Measurements from ENCODE around the gene DOP1A.

DOP1A gene, protein sequence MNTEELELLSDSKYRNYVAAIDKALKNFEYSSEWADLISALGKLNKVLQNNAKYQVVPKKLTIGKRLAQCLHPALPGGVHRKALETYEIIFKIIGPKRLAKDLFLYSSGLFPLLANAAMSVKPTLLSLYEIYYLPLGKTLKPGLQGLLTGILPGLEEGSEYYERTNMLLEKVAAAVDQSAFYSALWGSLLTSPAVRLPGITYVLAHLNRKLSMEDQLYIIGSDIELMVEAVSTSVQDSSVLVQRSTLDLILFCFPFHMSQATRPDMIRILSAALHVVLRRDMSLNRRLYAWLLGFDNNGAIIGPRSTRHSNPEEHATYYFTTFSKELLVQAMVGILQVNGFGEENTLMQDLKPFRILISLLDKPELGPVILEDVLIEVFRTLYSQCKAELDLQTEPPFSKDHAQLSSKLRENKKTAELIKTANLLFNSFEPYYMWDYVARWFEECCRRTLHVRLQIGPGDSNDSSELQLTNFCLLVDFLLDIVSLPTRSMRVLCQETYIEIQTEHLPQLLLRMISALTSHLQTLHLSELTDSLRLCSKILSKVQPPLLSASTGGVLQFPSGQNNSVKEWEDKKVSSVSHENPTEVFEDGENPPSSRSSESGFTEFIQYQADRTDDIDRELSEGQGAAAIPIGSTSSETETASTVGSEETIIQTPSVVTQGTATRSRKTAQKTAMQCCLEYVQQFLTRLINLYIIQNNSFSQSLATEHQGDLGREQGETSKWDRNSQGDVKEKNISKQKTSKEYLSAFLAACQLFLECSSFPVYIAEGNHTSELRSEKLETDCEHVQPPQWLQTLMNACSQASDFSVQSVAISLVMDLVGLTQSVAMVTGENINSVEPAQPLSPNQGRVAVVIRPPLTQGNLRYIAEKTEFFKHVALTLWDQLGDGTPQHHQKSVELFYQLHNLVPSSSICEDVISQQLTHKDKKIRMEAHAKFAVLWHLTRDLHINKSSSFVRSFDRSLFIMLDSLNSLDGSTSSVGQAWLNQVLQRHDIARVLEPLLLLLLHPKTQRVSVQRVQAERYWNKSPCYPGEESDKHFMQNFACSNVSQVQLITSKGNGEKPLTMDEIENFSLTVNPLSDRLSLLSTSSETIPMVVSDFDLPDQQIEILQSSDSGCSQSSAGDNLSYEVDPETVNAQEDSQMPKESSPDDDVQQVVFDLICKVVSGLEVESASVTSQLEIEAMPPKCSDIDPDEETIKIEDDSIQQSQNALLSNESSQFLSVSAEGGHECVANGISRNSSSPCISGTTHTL (N-terminal part only)

DNA sequence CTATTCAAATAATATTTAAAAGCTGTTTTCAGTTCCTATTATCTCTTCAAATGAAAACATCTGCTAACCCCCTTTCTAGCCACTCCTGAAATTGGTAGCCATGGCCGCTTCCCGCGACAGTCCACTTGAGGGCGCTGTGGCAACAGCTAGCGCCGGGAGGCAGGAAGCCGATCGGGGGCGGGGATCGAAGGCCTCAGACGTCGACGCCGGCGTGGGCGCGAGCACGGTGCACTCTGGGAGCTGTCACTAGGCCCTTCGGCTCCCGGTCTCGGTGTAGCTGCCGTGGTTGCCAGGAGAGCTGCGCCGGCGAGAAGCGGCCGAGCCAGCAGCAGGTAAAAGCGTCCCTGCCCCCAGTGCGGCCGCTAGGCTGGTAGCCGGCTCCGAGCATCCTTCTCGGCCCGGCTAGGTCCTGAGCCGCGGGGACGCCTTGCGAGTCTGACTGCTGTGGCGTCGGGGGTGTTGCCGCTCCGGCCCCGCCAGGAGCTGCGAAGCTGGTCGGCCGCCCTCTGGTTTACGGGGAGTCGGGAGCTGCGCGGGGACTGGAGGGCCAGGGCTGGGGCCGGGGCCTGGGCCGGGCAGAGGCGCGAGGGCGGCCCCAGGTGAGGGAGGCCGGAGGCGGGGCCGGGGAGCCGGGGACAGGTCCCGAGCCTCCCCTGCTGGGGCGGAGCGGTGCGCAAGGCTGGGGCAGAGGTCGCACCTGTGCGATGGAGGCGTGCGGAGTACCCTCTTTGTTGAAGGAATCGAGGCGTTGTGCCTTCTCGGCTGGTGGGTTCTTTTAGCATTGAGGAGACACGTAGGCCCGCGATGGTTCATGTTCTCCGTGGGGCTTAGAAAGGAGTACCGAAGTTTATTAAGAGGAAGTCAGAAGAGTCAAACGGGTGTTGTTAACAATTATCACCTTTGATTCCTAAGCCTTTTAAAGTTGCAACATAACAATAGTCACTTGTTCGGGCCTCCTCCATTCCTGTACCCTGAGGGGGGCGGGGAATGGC, at the start of gene DOP1A:
Gene DOP1A (plus strand): TSS at position 224 of the 992 bp plus-strand sequence. CDS start 29,307 bp downstream, outside the sequence.
- TF ChIP-seq, protein P1, sequence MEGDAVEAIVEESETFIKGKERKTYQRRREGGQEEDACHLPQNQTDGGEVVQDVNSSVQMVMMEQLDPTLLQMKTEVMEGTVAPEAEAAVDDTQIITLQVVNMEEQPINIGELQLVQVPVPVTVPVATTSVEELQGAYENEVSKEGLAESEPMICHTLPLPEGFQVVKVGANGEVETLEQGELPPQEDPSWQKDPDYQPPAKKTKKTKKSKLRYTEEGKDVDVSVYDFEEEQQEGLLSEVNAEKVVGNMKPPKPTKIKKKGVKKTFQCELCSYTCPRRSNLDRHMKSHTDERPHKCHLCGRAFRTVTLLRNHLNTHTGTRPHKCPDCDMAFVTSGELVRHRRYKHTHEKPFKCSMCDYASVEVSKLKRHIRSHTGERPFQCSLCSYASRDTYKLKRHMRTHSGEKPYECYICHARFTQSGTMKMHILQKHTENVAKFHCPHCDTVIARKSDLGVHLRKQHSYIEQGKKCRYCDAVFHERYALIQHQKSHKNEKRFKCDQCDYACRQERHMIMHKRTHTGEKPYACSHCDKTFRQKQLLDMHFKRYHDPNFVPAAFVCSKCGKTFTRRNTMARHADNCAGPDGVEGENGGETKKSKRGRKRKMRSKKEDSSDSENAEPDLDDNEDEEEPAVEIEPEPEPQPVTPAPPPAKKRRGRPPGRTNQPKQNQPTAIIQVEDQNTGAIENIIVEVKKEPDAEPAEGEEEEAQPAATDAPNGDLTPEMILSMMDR (IDR thresholded peaks at IDR 0.05; ENCODE audit: low read depth, low read length) = peak; percentile 99
- DNase-seq (ENCODE audit: extremely low read depth, low read depth) = peak; percentile 82

GRCh38 chr6:83019741-83020140, 47.7 kb upstream of the DOP1A start:
- DNase-seq (ENCODE audit: extremely low read depth, low read depth) = no peak
- TF ChIP-seq, protein P1 (IDR thresholded peaks at IDR 0.05; ENCODE audit: low read depth, low read length) = no peak

GRCh38 chr6:83031689-83032088, 35.8 kb upstream of the DOP1A start:
- TF ChIP-seq, protein P1 (IDR thresholded peaks at IDR 0.05; ENCODE audit: low read depth, low read length) = no peak
- no peak for DNase-seq (ENCODE audit: extremely low read depth, low read depth)

GRCh38 chr6:83038246-83038645, 29.2 kb upstream of the DOP1A start:
- no peak for DNase-seq (ENCODE audit: extremely low read depth, low read depth)
- TF ChIP-seq, protein P1 (IDR thresholded peaks at IDR 0.05; ENCODE audit: low read depth, low read length) = no peak

- TF ChIP-seq, protein P1 (IDR thresholded peaks at IDR 0.05; ENCODE audit: low read depth, low read length) = no peak
- DNase-seq (ENCODE audit: extremely low read depth, low read depth) = no peak
Measured at GRCh38 chr6:83042467-83043053, 24.9 kb upstream of the DOP1A start.

All from AG09319 (cell line).